K562 treated with DMSO at 1 percent for 12 hours (cell line): ENCODE measurements around the gene MAGEL2. TPM values are rescaled to one million over a fixed set of nuclear protein-coding genes. Genes with fewer than 3 reads are reported as not detected.

Experiments used
- total RNA-seq: library from RNA; unstranded; fragments of 300-600 nt; gene quantifications from 2 replicates; pipeline ENCODE4 v1.2.3, GENCODE V29; 2022; ENCODE audit not compliant: insufficient read depth

Gene MAGEL2
- not detected in 2 replicates for total RNA-seq

GRCh38 chr15:23647421-23648370, at the start of gene MAGEL2:
Gene MAGEL2 (minus strand): TSS chr15:23647867. CDS start chr15:23647742, 125 bp downstream.

GRCh38 chr15:23687143-23687470, 39.4 kb upstream of the MAGEL2 start, which contains the start of gene NDN:
Gene NDN (minus strand): TSS chr15:23687305. CDS start chr15:23687217, 88 bp downstream.

Other genes starting within 250 kb of the MAGEL2 start
- not detected in 2 replicates for gene GOLGA6L2, start 200.6 kb downstream of the MAGEL2 start, total RNA-seq
- gene MKRN3, start 82.2 kb downstream of the MAGEL2 start, total RNA-seq: 5.4 and 15.0 TPM in 2 replicates
- gene NDN, start 39.4 kb upstream of the MAGEL2 start, total RNA-seq: 17.8 and 19.6 TPM in 2 replicates